Osteoblast (primary cell): ENCODE results near the gene ZNF512. TPM values are rescaled to one million over a fixed set of nuclear protein-coding genes. Genes with fewer than 3 reads are reported as not detected.

Experiments
- DNase-seq: peaks from one replicate; pipeline ENCODE4 v3.0.0; 2011; ENCODE audit warnings: low spot score, mixed read lengths; ENCODE audit not compliant: insufficient read length; ENCODE audit errors: missing footprints
- H2AFZ ChIP-seq: 2 replicates; pipeline ENCODE4 v1.6.0; 2011; ENCODE audit warnings: mild to moderate bottlenecking, low read length
- H3K27ac ChIP-seq: 2 replicates; pipeline ENCODE4 v1.5.1; 2011; ENCODE audit warnings: mild to moderate bottlenecking, low read depth, low read length, moderate library complexity
- H3K27me3 ChIP-seq: 2 replicates; pipeline ENCODE4 v1.6.0; 2012; ENCODE audit warnings: mild to moderate bottlenecking, control low read depth, inconsistent platforms, low read length, moderate library complexity; ENCODE audit not compliant: insufficient read depth
- H3K36me3 ChIP-seq: 2 replicates; pipeline ENCODE4 v1.5.1; 2011; ENCODE audit warnings: mild to moderate bottlenecking, low read length, control low read depth, moderate library complexity; ENCODE audit not compliant: insufficient read depth
- H3K4me1 ChIP-seq: 2 replicates; pipeline ENCODE4 v1.5.1; 2011; ENCODE audit warnings: mild to moderate bottlenecking, low read length, control low read depth, moderate library complexity; ENCODE audit not compliant: insufficient read depth
- H3K4me2 ChIP-seq: 2 replicates; pipeline ENCODE4 v1.6.0; 2011; ENCODE audit warnings: mild to moderate bottlenecking, low read length; ENCODE audit not compliant: insufficient read depth
- H3K4me3 ChIP-seq: fragments of 200-600 bp; sonication (generic); 3 replicates; pipeline ENCODE4 v1.5.1; 2012; ENCODE audit warnings: mild to moderate bottlenecking, low read length, inconsistent platforms; ENCODE audit not compliant: insufficient read depth
- H3K79me2 ChIP-seq: 2 replicates; pipeline ENCODE4 v1.6.0; 2012; ENCODE audit warnings: mild to moderate bottlenecking, low read length, control low read depth, inconsistent platforms; ENCODE audit not compliant: insufficient read depth
- H3K9me3 ChIP-seq: 2 replicates; pipeline ENCODE4 v1.5.1; 2011; ENCODE audit warnings: low read depth, low read length, control low read depth
- H4K20me1 ChIP-seq: 2 replicates; pipeline ENCODE4 v1.6.0; 2012; ENCODE audit warnings: mild to moderate bottlenecking, low read length, control low read depth; ENCODE audit not compliant: insufficient read depth
- small RNA-seq: library from RNA; depleted of rRNA; stranded (forward); fragments of <200 nt; gene quantifications from one replicate; pipeline ENCODE3, GENCODE V24; 2012
- total RNA-seq: library from RNA; depleted of rRNA; stranded (reverse); fragments of >200 nt; gene quantifications from 2 replicates; pipeline ENCODE4 v1.2.3, GENCODE V29; 2012
- TF ChIP-seq, protein P1 (sequence below): IDR thresholded peaks from 2 replicates; pipeline ENCODE4 v1.5.1; 2011; ENCODE audit warnings: mild to moderate bottlenecking, low read depth, low read length, moderate library complexity; ENCODE audit errors: extremely low read depth

Gene ZNF512
- total RNA-seq, 1 donor, result 21.4 TPM

DNA sequence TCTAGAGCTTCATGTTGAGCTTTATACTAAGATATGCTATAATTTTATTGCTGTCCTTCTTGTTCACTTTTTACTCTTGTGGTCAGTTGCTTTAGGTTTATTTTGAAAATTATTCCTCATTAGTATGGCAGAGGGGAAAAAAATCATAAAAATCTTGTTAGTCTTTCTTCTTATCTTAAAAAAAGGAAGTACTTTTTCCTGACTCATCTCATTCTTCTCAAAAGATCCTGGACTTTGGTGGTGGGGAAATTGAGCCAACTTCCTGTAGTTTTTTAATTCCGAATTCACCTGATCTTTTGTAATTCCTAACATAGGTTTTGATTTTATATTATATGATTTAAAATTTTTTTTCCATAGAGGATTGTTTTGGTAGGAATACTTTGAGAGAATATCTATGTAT lies 84.6 kb downstream of the ZNF512 start:
- Histone ChIP-seq H3K79me2 (peaks cover 36% of the 10 kb centered on the region), H2AFZ (no peak overlapping the region), H3K27me3 (no peaks in the 10 kb centered on the region), H3K27ac (no peak overlapping the region), H3K36me3 (peaks cover 25% of the 10 kb centered on the region), H3K4me2 (no peak overlapping the region), H3K4me1 (peaks cover 22% of the 10 kb centered on the region), H4K20me1 (no peaks in the 10 kb centered on the region), H3K9me3 (no peaks in the 10 kb centered on the region), H3K4me3 (no peak overlapping the region)
- no peak for DNase-seq
- TF ChIP-seq, protein P1, sequence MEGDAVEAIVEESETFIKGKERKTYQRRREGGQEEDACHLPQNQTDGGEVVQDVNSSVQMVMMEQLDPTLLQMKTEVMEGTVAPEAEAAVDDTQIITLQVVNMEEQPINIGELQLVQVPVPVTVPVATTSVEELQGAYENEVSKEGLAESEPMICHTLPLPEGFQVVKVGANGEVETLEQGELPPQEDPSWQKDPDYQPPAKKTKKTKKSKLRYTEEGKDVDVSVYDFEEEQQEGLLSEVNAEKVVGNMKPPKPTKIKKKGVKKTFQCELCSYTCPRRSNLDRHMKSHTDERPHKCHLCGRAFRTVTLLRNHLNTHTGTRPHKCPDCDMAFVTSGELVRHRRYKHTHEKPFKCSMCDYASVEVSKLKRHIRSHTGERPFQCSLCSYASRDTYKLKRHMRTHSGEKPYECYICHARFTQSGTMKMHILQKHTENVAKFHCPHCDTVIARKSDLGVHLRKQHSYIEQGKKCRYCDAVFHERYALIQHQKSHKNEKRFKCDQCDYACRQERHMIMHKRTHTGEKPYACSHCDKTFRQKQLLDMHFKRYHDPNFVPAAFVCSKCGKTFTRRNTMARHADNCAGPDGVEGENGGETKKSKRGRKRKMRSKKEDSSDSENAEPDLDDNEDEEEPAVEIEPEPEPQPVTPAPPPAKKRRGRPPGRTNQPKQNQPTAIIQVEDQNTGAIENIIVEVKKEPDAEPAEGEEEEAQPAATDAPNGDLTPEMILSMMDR, result no peak

DNA sequence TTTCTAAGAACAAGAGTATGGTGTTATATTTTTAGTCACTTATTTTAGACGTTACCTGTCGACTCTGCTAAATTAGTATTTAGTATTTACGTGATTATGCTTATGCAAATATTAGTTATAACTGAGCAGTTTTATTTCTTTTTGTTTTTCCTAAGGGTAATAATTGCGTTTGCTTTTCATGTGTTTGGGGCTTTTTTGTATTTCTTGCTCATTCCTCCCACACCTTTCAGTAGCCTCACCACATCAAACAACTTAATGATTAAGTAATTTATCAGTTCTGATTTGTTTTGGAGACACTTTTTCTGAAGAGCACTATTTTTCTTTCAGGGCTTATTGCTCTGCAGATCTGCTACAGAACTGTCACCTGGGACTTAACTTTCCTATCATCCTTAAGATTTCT lies 88.4 kb downstream of the ZNF512 start:
- no peaks in the 10 kb centered on the region for H3K4me1 ChIP-seq
- H3K27me3 ChIP-seq, result no peaks in the 10 kb centered on the region
- no peak overlapping the region for H3K4me3 ChIP-seq
- H3K36me3 ChIP-seq, result peaks cover 47% of the 10 kb centered on the region
- no peaks in the 10 kb centered on the region for H3K9me3 ChIP-seq
- TF ChIP-seq, protein P1, result no peak
- no peak overlapping the region for H3K4me2 ChIP-seq
- no peak overlapping the region for H2AFZ ChIP-seq
- H3K79me2 ChIP-seq, result peaks cover 4% of the 10 kb centered on the region
- no peaks in the 10 kb centered on the region for H4K20me1 ChIP-seq
- DNase-seq, result no peak
- H3K27ac ChIP-seq, result no peak overlapping the region

Small RNAs within 50 kb of the gene (small RNA-seq; reads per million reads assigned to genes)
- gene RF00340, result not detected

Other genes with a start within 250 kb of the ZNF512 start
- gene GTF3C2, start 226.3 kb upstream of the ZNF512 start, total RNA-seq, result 32.7 and 34.4 TPM in 2 replicates
- gene EIF2B4, start 212.7 kb upstream of the ZNF512 start, total RNA-seq, result 19.2 and 24.2 TPM in 2 replicates
- 152 and 165 TPM in 2 replicates for gene SNX17, start 212.4 kb upstream of the ZNF512 start, total RNA-seq
- 6.2 and 8.3 TPM in 2 replicates for gene ZNF513, start 202.3 kb upstream of the ZNF512 start, total RNA-seq
- 56.6 and 65.5 TPM in 2 replicates for gene PPM1G, start 173.5 kb upstream of the ZNF512 start, total RNA-seq
- gene NRBP1, start 154.4 kb upstream of the ZNF512 start, total RNA-seq, result 147 and 151 TPM in 2 replicates
- gene KRTCAP3, start 140.7 kb upstream of the ZNF512 start, total RNA-seq, result under 0.01 and 0.72 TPM in 2 replicates
- 33.3 and 35.5 TPM in 2 replicates for gene IFT172, start 93.3 kb upstream of the ZNF512 start, total RNA-seq
- gene FNDC4, start 87.8 kb upstream of the ZNF512 start, total RNA-seq, result 21.2 and 21.4 TPM in 2 replicates
- gene GCKR, start 86.2 kb upstream of the ZNF512 start, total RNA-seq, result 1.2 and 1.4 TPM in 2 replicates
- gene CCDC121, start 46.0 kb downstream of the ZNF512 start, total RNA-seq, result 1.1 and 1.2 TPM in 2 replicates
- 27.5 and 33.0 TPM in 2 replicates for gene GPN1, start 46.0 kb downstream of the ZNF512 start, total RNA-seq
- 44.2 and 50.3 TPM in 2 replicates for gene SUPT7L, start 80.6 kb downstream of the ZNF512 start, total RNA-seq
- gene SLC4A1AP, start 80.8 kb downstream of the ZNF512 start, total RNA-seq, result 24.8 and 27.9 TPM in 2 replicates
- gene MRPL33, start 188.7 kb downstream of the ZNF512 start, total RNA-seq, result 63.1 and 105 TPM in 2 replicates